H1 (cell line): ENCODE measurements around the gene RBM6.

Experiments used
- ASH2L ChIP-seq: fragments of 200-600, 300-600 bp; sonication (generic); IDR thresholded peaks from one replicate; pipeline ENCODE4 v1.7.1; 2017; ENCODE audit warnings: low read length
- HDAC6 ChIP-seq: IDR thresholded peaks from one replicate; pipeline ENCODE4 v1.7.1; 2012; ENCODE audit warnings: low read depth, mild to moderate bottlenecking, inconsistent platforms, low read length, moderate library complexity
- JUN ChIP-seq: IDR thresholded peaks from 2 replicates; pipeline ENCODE4 v1.6.1; 2011; ENCODE audit warnings: low read depth, mild to moderate bottlenecking, improper control_type of control experiment, low read length
- KDM5A ChIP-seq: fragments of 200-600 bp; IDR thresholded peaks from 2 replicates; pipeline ENCODE4 v1.7.1; 2012; ENCODE audit warnings: mild to moderate bottlenecking, low read length, inconsistent platforms, mixed read lengths
- POLR2A ChIP-seq, 2 experiments: IDR thresholded peaks; 1 replicate in 1 of 2; 2 replicates in 1 of 2; pipeline ENCODE4 v1.6.1; 2011; ENCODE audit warnings: low read depth in 2 of 2, low read length in 2 of 2, mild to moderate bottlenecking in 2 of 2; ENCODE audit errors: control extremely low read depth in 1 of 2
- POLR2AphosphoS5 ChIP-seq: IDR thresholded peaks from 2 replicates; pipeline ENCODE4 v1.6.1; 2011; ENCODE audit warnings: low read depth, low read length
- RBBP5 ChIP-seq: IDR thresholded peaks from 2 replicates; pipeline ENCODE4 v1.7.1; 2012; ENCODE audit warnings: low read depth, mild to moderate bottlenecking, inconsistent platforms, low read length, moderate library complexity, borderline replicate concordance
- RFX5 ChIP-seq: IDR thresholded peaks from 2 replicates; pipeline ENCODE4 v1.6.1; 2011; ENCODE audit warnings: low read depth, low read length, improper control_type of control experiment, borderline replicate concordance
- SP4 ChIP-seq: IDR thresholded peaks from 2 replicates; pipeline ENCODE4 v1.6.1; 2012; ENCODE audit warnings: low read length, inconsistent platforms
- TF ChIP-seq, protein P1 (sequence below), 3 experiments: IDR thresholded peaks; 1 replicate in 2 of 3; 2 replicates in 1 of 3; pipeline versions ENCODE4 v1.5.1 to v1.6.1; 2011; ENCODE audit warnings: low read length in 3 of 3, mild to moderate bottlenecking in 3 of 3, inconsistent platforms in 2 of 3, low read depth in 1 of 3, moderate library complexity in 1 of 3; ENCODE audit not compliant: insufficient read depth in 1 of 3; ENCODE audit errors: control extremely low read depth in 1 of 3
- TF ChIP-seq, protein P2 (sequence below): IDR thresholded peaks from 2 replicates; pipeline ENCODE4 v1.6.1; 2011; ENCODE audit warnings: low read length, improper control_type of control experiment

DNA sequence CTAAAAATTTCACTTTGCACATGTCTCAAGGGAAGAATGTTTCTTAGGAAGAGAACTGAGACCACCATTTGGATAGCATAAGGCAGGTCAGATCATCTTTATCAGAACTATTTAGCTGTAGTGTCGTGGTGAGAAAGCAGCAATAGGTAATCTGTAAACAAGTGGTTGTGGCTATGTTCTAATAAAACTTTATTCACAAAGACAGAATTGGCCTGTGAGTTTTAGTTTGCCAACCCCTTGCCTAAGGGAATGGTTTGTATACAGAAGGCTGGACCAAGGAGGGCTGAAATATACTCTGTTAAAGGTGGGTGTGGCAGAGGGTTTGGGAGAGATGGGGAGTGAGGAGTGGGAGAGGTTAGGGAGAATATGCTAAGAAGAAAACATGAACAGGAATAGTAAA, 138.1 kb downstream of the RBM6 start:
- TF ChIP-seq RFX5, result no peak
- TF ChIP-seq, protein P1, sequence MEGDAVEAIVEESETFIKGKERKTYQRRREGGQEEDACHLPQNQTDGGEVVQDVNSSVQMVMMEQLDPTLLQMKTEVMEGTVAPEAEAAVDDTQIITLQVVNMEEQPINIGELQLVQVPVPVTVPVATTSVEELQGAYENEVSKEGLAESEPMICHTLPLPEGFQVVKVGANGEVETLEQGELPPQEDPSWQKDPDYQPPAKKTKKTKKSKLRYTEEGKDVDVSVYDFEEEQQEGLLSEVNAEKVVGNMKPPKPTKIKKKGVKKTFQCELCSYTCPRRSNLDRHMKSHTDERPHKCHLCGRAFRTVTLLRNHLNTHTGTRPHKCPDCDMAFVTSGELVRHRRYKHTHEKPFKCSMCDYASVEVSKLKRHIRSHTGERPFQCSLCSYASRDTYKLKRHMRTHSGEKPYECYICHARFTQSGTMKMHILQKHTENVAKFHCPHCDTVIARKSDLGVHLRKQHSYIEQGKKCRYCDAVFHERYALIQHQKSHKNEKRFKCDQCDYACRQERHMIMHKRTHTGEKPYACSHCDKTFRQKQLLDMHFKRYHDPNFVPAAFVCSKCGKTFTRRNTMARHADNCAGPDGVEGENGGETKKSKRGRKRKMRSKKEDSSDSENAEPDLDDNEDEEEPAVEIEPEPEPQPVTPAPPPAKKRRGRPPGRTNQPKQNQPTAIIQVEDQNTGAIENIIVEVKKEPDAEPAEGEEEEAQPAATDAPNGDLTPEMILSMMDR (IDR thresholded peaks at IDR 0.05; ENCODE audit: control extremely low read depth in 1 of 3, insufficient read depth in 1 of 3, low read depth in 1 of 3, low read length in 3 of 3), result no peak
- no peak for TF ChIP-seq RBBP5
- no peak for TF ChIP-seq POLR2A (IDR thresholded peaks at IDR 0.05; ENCODE audit: control extremely low read depth in 1 of 2, low read depth in 2 of 2, low read length in 2 of 2)
- TF ChIP-seq ASH2L, result no peak
- TF ChIP-seq JUN, result no peak
- TF ChIP-seq, protein P2, sequence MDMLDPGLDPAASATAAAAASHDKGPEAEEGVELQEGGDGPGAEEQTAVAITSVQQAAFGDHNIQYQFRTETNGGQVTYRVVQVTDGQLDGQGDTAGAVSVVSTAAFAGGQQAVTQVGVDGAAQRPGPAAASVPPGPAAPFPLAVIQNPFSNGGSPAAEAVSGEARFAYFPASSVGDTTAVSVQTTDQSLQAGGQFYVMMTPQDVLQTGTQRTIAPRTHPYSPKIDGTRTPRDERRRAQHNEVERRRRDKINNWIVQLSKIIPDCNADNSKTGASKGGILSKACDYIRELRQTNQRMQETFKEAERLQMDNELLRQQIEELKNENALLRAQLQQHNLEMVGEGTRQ, result no peak
- no peak for TF ChIP-seq KDM5A
- no peak for TF ChIP-seq HDAC6
- TF ChIP-seq POLR2AphosphoS5, result no peak
- TF ChIP-seq SP4, result no peak
